Measurements from ENCODE around the gene PFKP.
A peak's percentile ranks its signal among the peaks of the same experiment; 100 is the strongest.
"Not testable (repeated sequence)": the region's sequence is repeated elsewhere in the genome, so short reads cannot be mapped to it uniquely, and the experiment has no call there.

The PFKP gene

GRCh38 chr10:3163879-3164278 is 96.5 kb downstream of the PFKP start:
- no peak for DNase-seq

DNA sequence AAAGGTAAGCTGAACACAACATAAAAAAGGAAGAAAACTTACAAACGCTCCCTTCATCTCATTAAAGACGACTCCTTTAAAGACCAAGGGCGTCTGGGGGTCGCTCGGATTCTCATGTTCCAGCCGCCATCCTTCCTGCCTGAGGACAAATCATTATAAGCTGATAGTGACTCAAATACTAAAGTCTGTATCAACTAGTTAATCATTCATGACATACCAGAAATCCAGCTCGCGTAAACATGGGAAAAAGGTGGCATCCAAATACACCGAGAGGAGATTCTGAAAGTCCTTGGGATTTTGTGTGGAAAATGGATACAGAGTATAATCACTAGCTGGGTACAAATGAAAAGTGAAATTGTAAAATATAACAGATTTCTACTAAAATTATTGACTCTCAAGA is 97.8 kb downstream of the PFKP start:
- DNase-seq: peak; percentile 43

- DNase-seq: no peak
Measured at GRCh38 chr10:3166496-3167290, 99.3 kb downstream of the PFKP start.

DNA sequence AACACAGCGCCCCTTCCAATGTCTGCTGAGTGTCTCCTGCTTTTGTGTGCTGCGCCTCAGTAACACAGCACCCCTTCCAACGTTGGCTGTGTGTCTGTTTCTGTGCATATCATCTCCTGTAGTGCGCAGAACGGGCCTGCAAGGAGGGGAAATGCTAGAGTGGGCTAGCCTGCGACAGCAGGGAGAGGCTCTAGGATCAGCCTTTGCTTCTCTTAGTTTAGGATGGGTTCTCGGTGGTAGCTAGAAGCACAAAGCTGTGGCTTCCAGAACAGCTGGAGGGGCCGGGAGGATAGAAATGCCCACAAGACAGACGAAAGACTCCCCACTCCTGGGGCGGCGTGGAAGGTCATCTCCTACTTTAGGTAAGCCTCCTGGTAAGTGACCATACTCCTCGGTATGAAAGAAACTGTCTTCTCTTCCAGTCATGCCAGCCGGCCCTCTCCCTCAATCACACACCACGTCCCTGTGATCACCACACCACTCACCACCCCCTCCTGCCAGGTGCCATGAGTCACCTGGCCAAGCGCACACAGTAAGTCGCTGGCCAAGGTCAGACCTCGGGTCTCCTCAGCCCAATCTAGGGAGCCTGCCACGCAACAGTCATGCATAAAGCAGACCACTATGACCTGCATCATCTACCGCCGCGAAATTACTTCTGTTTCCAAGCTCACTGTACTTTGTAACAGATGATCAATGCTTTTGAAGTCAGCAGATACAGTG is 100.4 kb downstream of the PFKP start:
- no peak for DNase-seq

DNA sequence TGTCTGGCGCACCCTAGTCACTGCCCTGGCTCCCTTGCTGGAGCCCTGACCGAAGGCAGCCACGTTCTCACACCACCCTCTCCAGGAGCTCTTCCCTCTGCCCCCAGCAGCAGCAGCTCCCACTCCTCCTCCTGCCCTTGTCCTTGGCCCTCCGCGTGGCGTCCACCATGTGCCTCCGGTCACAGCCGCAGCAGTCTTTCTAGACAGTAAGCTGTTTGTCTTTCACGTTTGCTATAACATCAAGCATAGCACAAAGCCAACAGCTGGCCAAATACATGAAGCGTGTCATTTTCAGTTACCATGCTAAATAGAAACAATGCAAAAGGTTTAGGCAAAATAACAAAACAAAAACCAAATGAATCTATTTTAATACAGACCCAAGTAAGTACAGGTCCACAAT is 101.9 kb downstream of the PFKP start:
- no peak for DNase-seq

GRCh38 chr10:3169673-3170072 is 102.3 kb downstream of the PFKP start:
- no peak for DNase-seq

GRCh38 chr10:3171488-3171887 is 104.1 kb downstream of the PFKP start:
- DNase-seq: not testable (repeated sequence)

GRCh38 chr10:3172081-3172445 is 104.7 kb downstream of the PFKP start:
- DNase-seq: peak; percentile 66

DNA sequence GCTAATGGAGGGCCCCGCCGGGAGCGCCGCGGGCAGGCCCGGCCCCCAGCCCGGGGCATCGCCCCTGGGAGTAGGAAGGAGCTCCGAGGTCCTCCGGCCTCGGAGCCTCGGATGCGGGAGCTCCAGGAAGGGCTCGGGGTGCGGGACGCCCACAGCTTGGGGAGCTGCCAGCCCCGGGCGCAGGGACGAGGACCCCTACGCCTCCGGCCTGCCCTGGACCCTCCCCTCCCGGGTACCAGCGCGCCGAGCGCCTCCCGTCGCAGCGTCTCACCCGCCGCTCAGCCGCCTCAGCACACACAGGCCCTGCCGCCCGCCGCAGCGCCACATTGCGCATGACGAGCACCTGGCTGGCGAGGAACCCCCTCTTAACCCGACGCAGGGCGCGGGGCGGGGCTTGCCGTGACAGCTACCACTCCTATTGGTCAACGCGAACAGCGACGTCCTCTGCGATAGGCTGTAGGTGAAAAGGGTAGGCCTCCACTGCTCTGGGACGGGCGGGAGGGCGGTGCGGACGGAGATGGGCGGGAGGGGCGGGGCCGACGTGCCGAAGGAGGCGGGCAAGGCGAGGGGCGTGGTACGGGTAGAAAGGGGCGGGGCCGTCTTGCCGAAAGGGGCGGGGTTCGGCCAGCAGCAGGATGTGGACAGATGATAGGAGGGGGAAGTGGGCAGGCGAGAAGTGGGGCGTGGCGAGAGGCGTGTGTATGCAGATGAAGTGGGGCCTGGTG is 105.3 kb downstream of the PFKP start, which contains the start of gene PITRM1:
PITRM1 (minus strand) TSS at position 337 of the 725 bp plus-strand sequence; CDS start at position 327, 10 bp downstream.
- DNase-seq: peak; percentile 100

GRCh38 chr10:3173171-3173878 is 106.0 kb downstream of the PFKP start:
- DNase-seq: no peak

DNA sequence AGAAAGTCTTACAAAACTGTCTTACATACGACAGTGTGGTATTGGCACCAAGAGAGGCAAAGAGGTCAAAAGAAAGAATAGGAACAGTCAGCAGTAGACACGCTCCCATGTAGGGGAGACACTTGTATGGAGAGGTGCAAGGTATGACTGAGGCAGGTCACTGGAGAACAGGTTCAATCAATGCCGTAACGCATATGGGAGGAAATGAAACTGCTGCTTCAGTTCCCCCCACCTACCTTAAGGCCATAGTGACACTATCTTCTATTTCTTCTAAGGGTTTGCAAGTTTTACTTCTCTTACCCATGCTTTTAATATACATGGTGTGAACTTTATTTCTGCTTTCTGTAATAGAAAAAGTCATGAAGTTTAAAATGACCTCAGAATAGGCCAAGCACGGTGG is 110.7 kb downstream of the PFKP start:
- DNase-seq: no peak

DNA sequence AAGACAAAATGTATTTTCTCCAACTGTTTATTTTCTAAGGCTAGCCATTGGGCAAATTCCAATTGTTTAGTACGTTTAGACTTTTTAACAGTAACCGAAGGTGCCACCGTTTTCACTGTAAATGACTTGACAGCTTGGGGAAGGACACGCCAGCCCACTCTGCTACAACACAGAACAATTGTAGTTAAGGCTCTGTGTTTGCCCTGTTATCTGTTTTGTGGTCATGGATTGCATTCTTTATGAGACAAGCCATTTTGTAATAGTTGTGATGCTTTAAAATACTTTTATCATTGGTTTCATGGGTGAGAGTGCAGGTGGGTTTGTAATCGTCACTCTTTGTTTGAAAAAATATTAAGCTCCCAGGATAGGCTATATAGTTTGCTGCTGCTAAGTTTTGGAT is 111.8 kb downstream of the PFKP start:
- no peak for DNase-seq

GRCh38 chr10:3180355-3181025 is 113.1 kb downstream of the PFKP start:
- no peak for DNase-seq

- no peak for DNase-seq
Measured at GRCh38 chr10:3185386-3185785, 118.0 kb downstream of the PFKP start.

DNA sequence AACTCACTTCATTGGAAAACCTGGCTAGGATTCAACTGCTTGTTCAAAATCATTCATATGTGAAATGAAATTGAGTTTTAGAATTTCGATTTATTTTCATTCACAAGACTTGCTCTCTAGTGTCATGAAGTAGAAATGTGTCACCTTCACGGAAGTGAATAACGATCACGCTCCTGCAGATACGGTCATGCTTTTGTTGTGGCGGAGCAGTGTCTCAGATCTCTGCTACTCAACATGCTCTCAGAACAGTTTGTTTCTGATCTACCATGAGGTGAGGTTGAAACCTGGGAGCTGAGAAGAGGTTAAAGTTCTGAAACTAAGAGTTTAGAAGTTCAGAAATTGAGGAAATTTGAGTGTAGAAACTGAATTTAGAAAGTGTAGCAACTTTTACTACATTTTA is 119.0 kb downstream of the PFKP start:
- no peak for DNase-seq

Measured in kidney glomerular epithelial cell (primary cell).